ENCODE measurements around the gene IFNG-AS1. TPM values are rescaled to one million over a fixed set of nuclear protein-coding genes. Genes with fewer than 3 reads are reported as not detected.

IFNG-AS1 gene
- not detected in 5 replicates for total RNA-seq (2022; extraction: Qiagen RNA extraction)

GRCh38 chr12:67989184-67989920 lies at the start of gene IFNG-AS1:
Gene IFNG-AS1, plus strand, starts transcription at chr12:67989447.

Other genes starting within 250 kb of the IFNG-AS1 start
- gene IFNG, start 170.3 kb downstream of the IFNG-AS1 start, total RNA-seq (2022; extraction: Qiagen RNA extraction): not detected in 5 replicates
- not detected in 5 replicates for gene IL26, start 236.4 kb downstream of the IFNG-AS1 start, total RNA-seq (2022; extraction: Qiagen RNA extraction)